HEK293 (cell line): Measurements from ENCODE around the gene HMGN5.

ENCODE experiments used
- CTCF ChIA-PET: fragments of 350-600 bp; formaldehyde crosslinking; extraction: SDS; loops from one replicate; lab custom pipeline; 2021; ENCODE audit warnings: antibody characterized with exemption; lab: Yijun Ruan, JAX
- POLR2A ChIA-PET: fragments of 300-600 bp; formaldehyde crosslinking; extraction: SDS; loops from one replicate; lab custom pipeline; 2020; ENCODE audit warnings: antibody characterized with exemption, inconsistent platforms; lab: Yijun Ruan, JAX
- H3K27ac ChIP-seq: fragments of 200-500 bp; sonication (Bioruptor generic); 2 replicates; pipeline ENCODE4 v1.5.1; 2014; ENCODE audit warnings: low read depth, low read length, control low read depth, inconsistent platforms; ENCODE audit errors: extremely low read depth
- H3K36me3 ChIP-seq, 2 experiments: fragments of 200-500 bp in 1 of 2; sonication (Bioruptor generic) in 1 of 2; 1 replicate in 1 of 2; 2 replicates in 1 of 2; pipeline ENCODE4 v1.5.1; 2014 to 2017; ENCODE audit warnings: inconsistent platforms in 2 of 2, low read length in 2 of 2; ENCODE audit not compliant: control insufficient read depth in 2 of 2, insufficient read depth in 1 of 2
- H3K4me1 ChIP-seq: fragments of 200-500 bp; sonication (Bioruptor generic); 2 replicates; pipeline ENCODE4 v1.5.1; 2014; ENCODE audit warnings: mild to moderate bottlenecking, low read length, inconsistent platforms; ENCODE audit not compliant: control insufficient read depth, insufficient read depth
- H3K4me3 ChIP-seq: 2 replicates; pipeline ENCODE4 v1.5.1; 2011; ENCODE audit warnings: low read depth, mild to moderate bottlenecking, control low read depth, low read length, moderate library complexity
- H3K9me3 ChIP-seq: fragments of 200-500 bp; sonication (Bioruptor generic); 2 replicates; pipeline ENCODE4 v1.5.1; 2014; ENCODE audit warnings: low read depth, low read length, inconsistent platforms; ENCODE audit not compliant: control insufficient read depth, insufficient read depth
- BCL11B ChIP-seq: fragments of 450-650 bp; formaldehyde crosslinking; IDR thresholded peaks from 2 replicates; pipeline ENCODE4 v1.5.1; 2016; ENCODE audit warnings: low read depth, missing biosample characterization, missing genetic modification characterization
- BCL6B ChIP-seq: fragments of 450-650 bp; formaldehyde crosslinking; IDR thresholded peaks from 2 replicates; pipeline ENCODE4 v1.5.1; 2017; ENCODE audit warnings: missing biosample characterization, missing genetic modification characterization
- HIC1 ChIP-seq: fragments of 450-650 bp; formaldehyde crosslinking; IDR thresholded peaks from 2 replicates; pipeline ENCODE4 v1.5.1; 2016; ENCODE audit warnings: missing biosample characterization, missing genetic modification characterization
- KLF10 ChIP-seq: fragments of 450-650 bp; IDR thresholded peaks from 2 replicates; pipeline ENCODE4 v1.5.1; 2018; ENCODE audit warnings: missing biosample characterization, mild to moderate bottlenecking, missing genetic modification characterization
- KLF9 ChIP-seq: fragments of 450-650 bp; formaldehyde crosslinking; IDR thresholded peaks from 2 replicates; pipeline ENCODE4 v1.5.1; 2016; ENCODE audit warnings: missing biosample characterization, missing genetic modification characterization, low read depth
- OVOL3 ChIP-seq: fragments of 450-650 bp; formaldehyde crosslinking; IDR thresholded peaks from 2 replicates; pipeline ENCODE4 v1.5.1; 2016; ENCODE audit warnings: missing biosample characterization, missing genetic modification characterization
- ZBTB21 ChIP-seq: fragments of 450-650 bp; formaldehyde crosslinking; IDR thresholded peaks from 2 replicates; pipeline ENCODE4 v1.5.1; 2017; ENCODE audit warnings: missing biosample characterization, missing genetic modification characterization
- ZNF416 ChIP-seq: fragments of 450-650 bp; formaldehyde crosslinking; IDR thresholded peaks from 2 replicates; pipeline ENCODE4 v1.5.1; 2016; ENCODE audit warnings: missing biosample characterization, missing genetic modification characterization
- ZNF518A ChIP-seq: fragments of 450-650 bp; formaldehyde crosslinking; conservative IDR thresholded peaks from 2 replicates; pipeline ENCODE4 v1.5.1; 2016; ENCODE audit warnings: low read depth, missing biosample characterization, missing genetic modification characterization
- ZNF530 ChIP-seq: fragments of 450-650 bp; formaldehyde crosslinking; IDR thresholded peaks from 2 replicates; pipeline ENCODE4 v1.5.1; 2016; ENCODE audit warnings: low read depth, missing biosample characterization, missing genetic modification characterization
- ZNF544 ChIP-seq: fragments of 450-650 bp; formaldehyde crosslinking; IDR thresholded peaks from 2 replicates; pipeline ENCODE4 v1.5.0; 2017; ENCODE audit warnings: missing biosample characterization, missing genetic modification characterization
- ZNF561 ChIP-seq: fragments of 450-650 bp; IDR thresholded peaks from 2 replicates; pipeline ENCODE4 v1.5.1; 2018; ENCODE audit warnings: missing biosample characterization, missing genetic modification characterization, borderline replicate concordance
- ZNF639 ChIP-seq: fragments of 450-650 bp; formaldehyde crosslinking; IDR thresholded peaks from 2 replicates; pipeline ENCODE4 v1.5.1; 2016; ENCODE audit warnings: missing biosample characterization, missing genetic modification characterization
- ZNF76 ChIP-seq: fragments of 450-650 bp; formaldehyde crosslinking; IDR thresholded peaks from 2 replicates; pipeline ENCODE4; 2016; ENCODE audit warnings: low read depth, missing biosample characterization, missing genetic modification characterization, borderline replicate concordance
- ZNF843 ChIP-seq: fragments of 450-650 bp; formaldehyde crosslinking; IDR thresholded peaks from 2 replicates; pipeline ENCODE4 v1.5.1; 2016; ENCODE audit warnings: missing biosample characterization, missing genetic modification characterization
- ZSCAN5A ChIP-seq: fragments of 450-650 bp; formaldehyde crosslinking; IDR thresholded peaks from 2 replicates; pipeline ENCODE4 v1.5.1; 2016; ENCODE audit warnings: missing biosample characterization, missing genetic modification characterization
- ZXDB ChIP-seq: fragments of 450-650 bp; formaldehyde crosslinking; IDR thresholded peaks from 2 replicates; pipeline ENCODE4 v1.5.1; 2016; ENCODE audit warnings: missing biosample characterization, missing genetic modification characterization

HMGN5 gene

GRCh38 chrX:81208916-81209315, 7.2 kb upstream of the HMGN5 start:
- no peak overlapping the region for H3K27ac ChIP-seq
- ChIA-PET CTCF (no interaction called here), POLR2A (no interaction called here)
- no peaks in the 10 kb centered on the region for H3K4me1 ChIP-seq
- TF ChIP-seq BCL11B (tag by site-specific recombination) (no peak), HIC1 (no peak), OVOL3 (tag by site-specific recombination) (no peak), ZNF843 (tag by site-specific recombination) (no peak), ZBTB21 (tag by site-specific recombination) (no peak), KLF10 (no peak), ZNF561 (tag by site-specific recombination) (no peak), ZNF76 (tag by site-specific recombination) (no peak), ZNF530 (no peak), KLF9 (tag by site-specific recombination) (no peak), ZNF416 (tag by site-specific recombination) (no peak), ZXDB (tag by site-specific recombination) (no peak), ZNF518A (no peak), ZNF544 (tag by site-specific recombination) (no peak), ZNF639 (no peak), BCL6B (no peak), ZSCAN5A (tag by site-specific recombination) (no peak)
- 0 out of 2 replicates have a peak, but pooled peaks cover 2% of the 10 kb centered on the region for H3K9me3 ChIP-seq
- no peaks in the 10 kb centered on the region; a peak in 1 of 3 replicates for H3K36me3 ChIP-seq
- no peak overlapping the region for H3K4me3 ChIP-seq
